Neural progenitor cell (in vitro differentiated cells): Measurements from ENCODE around the gene PPP2R2D. TPM values are rescaled to one million over a fixed set of nuclear protein-coding genes. Genes with fewer than 3 reads are reported as not detected.
A peak's percentile ranks its signal among the peaks of the same experiment; 100 is the strongest.

Experiments
- DNase-seq: peaks from one replicate; pipeline ENCODE4 v3.0.0-alpha.2; 2016; ENCODE audit warnings: low spot score
- H2AFZ ChIP-seq: fragments of 200-600 bp; sonication (generic); replicated peaks from 2 replicates; pipeline ENCODE4 v1.6.1; 2016; ENCODE audit warnings: antibody characterized with exemption
- H3F3A ChIP-seq: fragments of 200-600 bp; sonication (generic); 2 replicates; pipeline ENCODE4 v1.6.1; 2016; ENCODE audit warnings: antibody characterized with exemption, low read depth
- H3K27ac ChIP-seq: fragments of 200-600 bp; sonication (generic); 2 replicates; pipeline ENCODE4 v1.5.1; 2016; ENCODE audit warnings: mild to moderate bottlenecking
- H3K27me3 ChIP-seq: fragments of 200-600 bp; sonication (generic); 2 replicates; pipeline ENCODE4 v1.6.1; 2016; ENCODE audit warnings: mild to moderate bottlenecking, moderate library complexity
- H3K36me3 ChIP-seq: fragments of 200-600 bp; sonication (generic); 2 replicates; pipeline ENCODE4 v1.5.1; 2016
- H3K4me1 ChIP-seq: fragments of 200-600 bp; sonication (generic); 2 replicates; pipeline ENCODE4 v1.6.1; 2016; ENCODE audit warnings: mixed run types
- H3K4me2 ChIP-seq: fragments of 200-600 bp; sonication (generic); 2 replicates; pipeline ENCODE4 v1.6.1; 2016
- H3K4me3 ChIP-seq: fragments of 200-600 bp; sonication (generic); 2 replicates; pipeline ENCODE4 v1.5.1; 2016
- H3K79me2 ChIP-seq: fragments of 200-600 bp; sonication (generic); 2 replicates; pipeline ENCODE4 v1.6.1; 2016; ENCODE audit warnings: low read depth
- H3K9ac ChIP-seq: fragments of 200-600 bp; sonication (generic); 2 replicates; pipeline ENCODE4 v1.6.1; 2016
- H3K9me3 ChIP-seq: fragments of 200-600 bp; sonication (generic); 2 replicates; pipeline ENCODE4 v1.5.1; 2016; ENCODE audit warnings: low read depth
- H4K20me1 ChIP-seq: fragments of 200-600 bp; sonication (generic); 2 replicates; pipeline ENCODE4 v1.6.1; 2016; ENCODE audit warnings: low read depth
- H3K27ac Mint-ChIP-seq: 3 replicates; pipeline ENCODE4 v1.8.0; 2021; ENCODE audit warnings: mixed read lengths
- H3K27me3 Mint-ChIP-seq: 2 replicates; pipeline ENCODE4 v1.8.0; 2022; ENCODE audit warnings: low read depth, mild to moderate bottlenecking, inconsistent platforms, moderate library complexity, mixed read lengths; ENCODE audit not compliant: insufficient read depth
- H3K36me3 Mint-ChIP-seq: 3 replicates; pipeline ENCODE4 v1.8.0; 2021; ENCODE audit warnings: mixed read lengths
- H3K4me1 Mint-ChIP-seq: 3 replicates; pipeline ENCODE4 v1.8.0; 2021; ENCODE audit warnings: mixed read lengths
- H3K4me3 Mint-ChIP-seq: 3 replicates; pipeline ENCODE4 v1.8.0; 2021; ENCODE audit warnings: mild to moderate bottlenecking, moderate library complexity, mixed read lengths
- H3K9me3 Mint-ChIP-seq: 3 replicates; pipeline ENCODE4 v1.8.0; 2020; ENCODE audit warnings: mixed read lengths
- EZH2 ChIP-seq: fragments of 200-600 bp; sonication (generic); IDR thresholded peaks from 2 replicates; pipeline ENCODE4 v1.6.1; 2017; ENCODE audit warnings: antibody characterized with exemption, mild to moderate bottlenecking, moderate library complexity
- EZH2phosphoT487 ChIP-seq: fragments of 200-600 bp; sonication (generic); IDR thresholded peaks from 2 replicates; pipeline ENCODE4 v1.6.1; 2017; ENCODE audit warnings: antibody characterized with exemption
- total RNA-seq: library from RNA; depleted of rRNA; stranded (reverse); fragments of >200 nt; gene quantifications from 2 replicates; pipeline ENCODE4 v1.2.3, GENCODE V29; 2015; ENCODE audit warnings: low replicate concordance
- TF ChIP-seq, protein P1 (sequence below): fragments of 200-600 bp; sonication (generic); IDR thresholded peaks from 2 replicates; pipeline ENCODE4 v1.5.1; 2017; ENCODE audit warnings: antibody characterized with exemption, mild to moderate bottlenecking

Gene PPP2R2D
- total RNA-seq = 28.1 and 31.2 TPM in 2 replicates

DNA sequence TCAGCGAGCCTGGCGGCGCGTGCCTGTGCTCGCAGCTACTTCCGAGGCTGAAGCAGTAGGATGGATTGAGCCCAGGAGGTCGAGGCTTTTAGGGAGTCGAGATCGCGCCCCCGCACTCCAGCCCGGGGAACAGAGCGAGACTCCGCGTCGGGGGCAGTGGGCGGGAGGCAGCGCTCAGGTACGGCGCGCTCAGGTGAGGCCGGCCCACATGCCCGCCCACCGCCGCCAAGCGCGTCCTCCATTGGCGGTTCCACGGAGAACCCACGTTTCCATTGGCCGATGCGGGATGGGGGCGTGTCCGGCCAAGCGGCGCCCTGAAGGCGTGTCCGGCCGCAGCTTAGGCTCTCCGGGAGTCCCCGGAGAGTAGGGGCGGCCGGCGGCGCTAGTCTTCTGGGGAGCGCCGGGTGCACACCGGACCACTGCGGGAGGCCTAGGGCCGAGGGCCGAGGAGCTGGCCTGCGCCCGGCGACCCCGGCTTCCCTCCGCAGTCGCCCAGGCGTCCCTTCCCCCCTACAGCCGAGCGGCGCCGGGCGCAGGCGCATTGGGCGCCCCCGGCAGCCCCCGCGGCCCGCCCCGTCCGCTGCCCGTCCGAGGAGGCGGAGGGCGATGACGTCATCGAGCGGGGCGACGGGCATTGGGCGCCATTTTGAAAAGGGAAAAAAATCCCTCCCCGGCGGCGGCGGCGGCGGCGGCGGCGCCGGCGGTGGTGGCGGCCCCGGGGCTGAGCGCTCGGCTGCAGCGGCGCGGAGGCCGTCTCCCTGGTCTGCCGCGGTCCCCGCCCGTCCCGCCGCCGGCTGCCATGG, at the start of gene PPP2R2D:
Gene PPP2R2D, plus strand, starts transcription at position 659 of the 803 bp plus-strand sequence. Its CDS starts 141 bp downstream, at position 800.
- Histone ChIP-seq H3K79me2 (peaks cover 45% of the 10 kb centered on the region), H3K27me3 (peaks cover 21% of the 10 kb centered on the region), H3K9me3 (no peaks in the 10 kb centered on the region), H3K4me3 (peak within 1 kb of the TSS; percentile 98), H3K36me3 (no peaks in the 10 kb centered on the region), H3K4me1 (peaks cover 6% of the 10 kb centered on the region), H2AFZ (peak within 1 kb of the TSS; percentile 98), H4K20me1 (peaks cover 41% of the 10 kb centered on the region), H3K27ac (no peak within 1 kb of the TSS), H3K9ac (peak within 1 kb of the TSS; percentile 72), H3K4me2 (peak within 1 kb of the TSS; percentile 93), H3F3A (no peaks in the 10 kb centered on the region)
- Mint-ChIP-seq H3K9me3 (no peaks in the 10 kb centered on the region), H3K4me1 (peaks cover 22% of the 10 kb centered on the region), H3K27me3 (peaks cover 18% of the 10 kb centered on the region), H3K36me3 (peaks cover 7% of the 10 kb centered on the region), H3K4me3 (peak within 1 kb of the TSS; percentile 90), H3K27ac (peak within 1 kb of the TSS; percentile 5)
- no peak for TF ChIP-seq EZH2
- TF ChIP-seq, protein P1, sequence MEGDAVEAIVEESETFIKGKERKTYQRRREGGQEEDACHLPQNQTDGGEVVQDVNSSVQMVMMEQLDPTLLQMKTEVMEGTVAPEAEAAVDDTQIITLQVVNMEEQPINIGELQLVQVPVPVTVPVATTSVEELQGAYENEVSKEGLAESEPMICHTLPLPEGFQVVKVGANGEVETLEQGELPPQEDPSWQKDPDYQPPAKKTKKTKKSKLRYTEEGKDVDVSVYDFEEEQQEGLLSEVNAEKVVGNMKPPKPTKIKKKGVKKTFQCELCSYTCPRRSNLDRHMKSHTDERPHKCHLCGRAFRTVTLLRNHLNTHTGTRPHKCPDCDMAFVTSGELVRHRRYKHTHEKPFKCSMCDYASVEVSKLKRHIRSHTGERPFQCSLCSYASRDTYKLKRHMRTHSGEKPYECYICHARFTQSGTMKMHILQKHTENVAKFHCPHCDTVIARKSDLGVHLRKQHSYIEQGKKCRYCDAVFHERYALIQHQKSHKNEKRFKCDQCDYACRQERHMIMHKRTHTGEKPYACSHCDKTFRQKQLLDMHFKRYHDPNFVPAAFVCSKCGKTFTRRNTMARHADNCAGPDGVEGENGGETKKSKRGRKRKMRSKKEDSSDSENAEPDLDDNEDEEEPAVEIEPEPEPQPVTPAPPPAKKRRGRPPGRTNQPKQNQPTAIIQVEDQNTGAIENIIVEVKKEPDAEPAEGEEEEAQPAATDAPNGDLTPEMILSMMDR = no peak
- no peak for TF ChIP-seq EZH2phosphoT487
- DNase-seq = peak; percentile 98

DNA sequence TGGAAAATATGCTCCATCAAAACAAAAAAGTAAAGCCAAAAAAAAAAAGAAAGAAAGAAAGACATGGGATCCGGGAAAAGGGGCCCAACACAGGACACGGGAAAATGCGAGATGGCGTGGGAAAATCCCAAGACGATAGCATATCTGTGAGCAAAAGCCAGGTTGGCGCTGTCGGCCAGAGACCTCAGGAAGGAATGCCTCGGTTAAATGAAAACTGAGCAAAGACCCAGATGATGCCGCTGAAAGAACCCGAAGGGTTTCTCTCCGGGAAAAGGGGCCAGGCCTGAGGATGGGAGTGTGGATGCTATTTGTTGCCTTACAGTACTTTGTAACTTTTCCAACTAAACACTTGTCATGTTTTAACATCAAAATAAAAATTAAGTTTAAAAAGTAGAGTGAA, 49.5 kb upstream of the PPP2R2D start:
- H4K20me1 ChIP-seq = no peaks in the 10 kb centered on the region
- no peak for DNase-seq
- H3K9me3 Mint-ChIP-seq = peaks cover 2% of the 10 kb centered on the region

DNA sequence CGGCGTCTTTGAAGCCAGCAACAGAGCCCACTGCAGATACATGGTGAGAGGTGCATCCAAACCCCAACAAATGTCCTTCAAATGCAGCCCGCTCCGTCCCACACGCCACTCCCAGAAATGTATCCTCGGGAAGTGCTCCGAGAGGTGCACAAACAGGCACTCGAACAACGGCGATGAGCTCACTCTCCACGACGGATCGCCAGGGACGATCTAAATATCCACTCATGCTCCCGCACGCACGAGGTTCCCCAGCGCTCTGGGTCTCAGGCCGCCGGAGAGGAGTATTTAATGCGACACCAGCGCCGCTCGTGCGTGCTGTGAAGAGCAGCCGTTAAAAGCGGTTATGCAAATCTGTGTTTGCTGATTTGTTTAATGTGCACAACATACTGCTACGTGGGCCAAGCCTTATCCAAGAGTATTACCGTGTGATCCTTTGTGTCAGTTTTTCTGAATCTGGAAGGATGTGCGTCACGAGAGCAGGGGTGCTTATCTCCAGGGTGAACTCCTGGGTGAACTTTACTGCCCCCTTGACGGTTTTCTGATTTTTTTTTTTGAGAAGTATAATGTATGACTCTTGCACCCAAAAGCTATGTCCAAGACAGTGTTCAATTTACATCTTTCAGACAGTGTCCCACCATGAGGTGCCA, 48.5 kb upstream of the PPP2R2D start:
- no peaks in the 10 kb centered on the region for H3K36me3 Mint-ChIP-seq
- no peaks in the 10 kb centered on the region for H3K9me3 ChIP-seq
- H3K4me1 ChIP-seq = no peaks in the 10 kb centered on the region
- H3K4me3 ChIP-seq = no peak overlapping the region
- no peaks in the 10 kb centered on the region for H3K36me3 ChIP-seq
- no peak overlapping the region for H3K4me2 ChIP-seq
- H3K4me3 Mint-ChIP-seq = no peak overlapping the region
- no peak overlapping the region for H3K27ac ChIP-seq
- H3K27me3 ChIP-seq = no peaks in the 10 kb centered on the region
- peaks cover 2% of the 10 kb centered on the region for H3K9me3 Mint-ChIP-seq
- peaks cover 2% of the 10 kb centered on the region for H3K4me1 Mint-ChIP-seq
- DNase-seq = no peak
- H3K27ac Mint-ChIP-seq = no peak overlapping the region
- no peaks in the 10 kb centered on the region for H3K79me2 ChIP-seq
- TF ChIP-seq EZH2 (no peak), EZH2phosphoT487 (no peak)
- TF ChIP-seq, protein P1 = no peak
- H2AFZ ChIP-seq = no peak overlapping the region
- no peaks in the 10 kb centered on the region for H3F3A ChIP-seq
- H3K27me3 Mint-ChIP-seq = peaks cover 3% of the 10 kb centered on the region
- no peaks in the 10 kb centered on the region for H4K20me1 ChIP-seq
- H3K9ac ChIP-seq = no peak overlapping the region

More for the DNA sequence above, 49.5 kb upstream of the PPP2R2D start:
- Histone ChIP-seq H3K4me1 (no peaks in the 10 kb centered on the region), H3K9me3 (no peaks in the 10 kb centered on the region), H3K27me3 (no peaks in the 10 kb centered on the region), H3K4me2 (no peak overlapping the region), H3K79me2 (no peaks in the 10 kb centered on the region), H3K4me3 (no peak overlapping the region), H3K27ac (no peak overlapping the region), H3K36me3 (no peaks in the 10 kb centered on the region), H3K9ac (no peak overlapping the region), H2AFZ (no peak overlapping the region), H3F3A (no peaks in the 10 kb centered on the region)
- Mint-ChIP-seq H3K27ac (no peak overlapping the region), H3K27me3 (peaks cover 9% of the 10 kb centered on the region), H3K4me1 (peaks cover 6% of the 10 kb centered on the region), H3K4me3 (peak overlapping the region; percentile 2), H3K36me3 (no peaks in the 10 kb centered on the region)
- TF ChIP-seq EZH2phosphoT487 (no peak), EZH2 (no peak)
- TF ChIP-seq, protein P1 = no peak
